Measurements from ENCODE around the gene SRPX.
A peak's percentile ranks its signal among the peaks of the same experiment; 100 is the strongest.

The SRPX gene

GRCh38 chrX:38206542-38206941 is 14.1 kb downstream of the SRPX start:
- DNase-seq = no peak

GRCh38 chrX:38206036-38206435 is 14.6 kb downstream of the SRPX start:
- no peak for DNase-seq

GRCh38 chrX:38205039-38205438 is 15.6 kb downstream of the SRPX start:
- DNase-seq = no peak

- DNase-seq = no peak
Observed at GRCh38 chrX:38192007-38192810, 28.5 kb downstream of the SRPX start.

GRCh38 chrX:38189431-38190250 is 31.0 kb downstream of the SRPX start:
- no peak for DNase-seq

GRCh38 chrX:38183596-38183995 is 37.1 kb downstream of the SRPX start:
- DNase-seq = no peak

GRCh38 chrX:38181357-38181756 is 39.3 kb downstream of the SRPX start:
- no peak for DNase-seq

- no peak for DNase-seq
Observed at GRCh38 chrX:38178396-38178795, 42.3 kb downstream of the SRPX start.

- no peak for DNase-seq
Observed at GRCh38 chrX:38175139-38175538, 45.5 kb downstream of the SRPX start.

- DNase-seq = no peak
Observed at GRCh38 chrX:38172596-38172995, 48.1 kb downstream of the SRPX start.

GRCh38 chrX:38170556-38170955 is 50.1 kb downstream of the SRPX start:
- DNase-seq = no peak

- DNase-seq = peak; percentile 7
Observed at GRCh38 chrX:38166478-38167083, 54.1 kb downstream of the SRPX start.

GRCh38 chrX:38165023-38165422 is 55.6 kb downstream of the SRPX start:
- no peak for DNase-seq

- DNase-seq = no peak
Observed at GRCh38 chrX:38163193-38163592, 57.5 kb downstream of the SRPX start.

- no peak for DNase-seq
Observed at GRCh38 chrX:38156838-38157237, 63.8 kb downstream of the SRPX start.

GRCh38 chrX:38154818-38155217 is 65.9 kb downstream of the SRPX start:
- DNase-seq = no peak

GRCh38 chrX:38154340-38154739 is 66.3 kb downstream of the SRPX start:
- no peak for DNase-seq

GRCh38 chrX:38151441-38151840 is 69.2 kb downstream of the SRPX start:
- no peak for DNase-seq

GRCh38 chrX:38150993-38151392 is 69.7 kb downstream of the SRPX start:
- no peak for DNase-seq

- DNase-seq = no peak
Observed at GRCh38 chrX:38149016-38149415, 71.7 kb downstream of the SRPX start.

- no peak for DNase-seq
Observed at GRCh38 chrX:38142610-38143009, 78.1 kb downstream of the SRPX start.

GRCh38 chrX:38138900-38139299 is 81.8 kb downstream of the SRPX start:
- no peak for DNase-seq

- no peak for DNase-seq
Observed at GRCh38 chrX:38138157-38138891, 82.3 kb downstream of the SRPX start.

Measured in activated T-cell treated with anti-CD3 and anti-CD28 coated beads for 4 hours (primary cell).